ENCODE data around the gene TNFAIP8.
"Not testable (repeated sequence)": the region's sequence is repeated elsewhere in the genome, so short reads cannot be mapped to it uniquely, and the experiment has no call there.

DNA sequence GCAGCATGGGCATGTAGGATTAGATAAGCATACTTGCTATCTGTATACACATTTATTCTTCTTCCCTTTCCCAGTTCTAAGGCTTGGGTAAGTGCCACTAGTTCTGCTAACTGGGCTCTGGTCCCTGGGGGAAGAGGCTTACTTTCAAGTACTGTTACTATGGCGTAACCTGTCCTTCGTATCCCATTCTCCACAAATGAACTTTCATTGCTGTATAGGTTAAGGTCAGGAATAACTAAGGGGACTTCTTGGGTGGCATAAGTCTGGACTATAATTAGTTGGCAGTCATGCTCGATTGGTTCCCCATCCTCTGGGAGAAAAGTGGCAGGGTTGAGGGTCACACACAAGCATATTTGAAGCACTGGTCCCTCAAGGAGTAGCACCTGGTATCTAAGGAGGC lies 72.8 kb downstream of the TNFAIP8 start:
- TF ChIP-seq POLR2A, POLR2AphosphoS5 (IDR thresholded peaks at IDR 0.05; ENCODE audit: low read depth, low read length): not testable (repeated sequence)
